Measurements from ENCODE around the gene TBC1D7. TPM values are rescaled to one million over a fixed set of nuclear protein-coding genes. Genes with fewer than 3 reads are reported as not detected.

The TBC1D7 gene
- polyA plus RNA-seq, 2 of the 4 experiments (the other 2 are of a cell fraction) = 34.6 to 55.9 TPM

DNA sequence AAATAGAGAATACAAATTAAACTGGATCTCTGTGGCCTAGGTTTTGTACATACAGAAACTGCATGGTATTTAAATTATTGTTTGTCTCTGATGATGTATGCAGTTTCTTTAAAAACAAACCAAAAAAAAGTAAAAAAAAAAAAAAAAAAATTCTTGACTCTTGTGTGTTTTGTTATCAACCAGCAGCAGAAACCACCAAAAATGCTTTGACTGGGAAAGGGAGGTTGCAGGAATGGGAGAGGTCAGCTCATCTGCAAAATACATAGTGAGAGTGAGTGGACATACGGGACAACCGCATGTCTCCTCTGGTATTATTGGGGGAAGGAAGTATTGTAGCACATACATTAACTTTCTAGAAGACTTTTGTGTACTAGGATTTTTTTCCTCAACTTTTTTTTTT, 38.0 kb downstream of the TBC1D7 start:
- H3K27ac ChIP-seq = no peak overlapping the region
- 90% methylated on average over 2 of the region's 2 CpGs for WGBS (ENCODE audit: missing lambda C conversion rate)
- no peak for ATAC-seq
- FAIRE-seq = no peak
- TF ChIP-seq, protein P1, sequence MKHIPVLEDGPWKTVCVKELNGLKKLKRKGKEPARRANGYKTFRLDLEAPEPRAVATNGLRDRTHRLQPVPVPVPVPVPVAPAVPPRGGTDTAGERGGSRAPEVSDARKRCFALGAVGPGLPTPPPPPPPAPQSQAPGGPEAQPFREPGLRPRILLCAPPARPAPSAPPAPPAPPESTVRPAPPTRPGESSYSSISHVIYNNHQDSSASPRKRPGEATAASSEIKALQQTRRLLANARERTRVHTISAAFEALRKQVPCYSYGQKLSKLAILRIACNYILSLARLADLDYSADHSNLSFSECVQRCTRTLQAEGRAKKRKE (CRISPR knock-in tag; IDR thresholded peaks at IDR 0.05; ENCODE audit: low read depth) = no peak
- TF ChIP-seq TFCP2L1 (CRISPR knock-in tag; IDR thresholded peaks at IDR 0.05) (no peak), KDM5A (IDR thresholded peaks at IDR 0.05) (no peak), EHMT2 (IDR thresholded peaks at IDR 0.05; ENCODE audit: low read depth) (no peak), SREBF2 (IDR thresholded peaks at IDR 0.05) (no peak), ZC3H11A (IDR thresholded peaks at IDR 0.05) (no peak)
- TF ChIP-seq, protein P2, sequence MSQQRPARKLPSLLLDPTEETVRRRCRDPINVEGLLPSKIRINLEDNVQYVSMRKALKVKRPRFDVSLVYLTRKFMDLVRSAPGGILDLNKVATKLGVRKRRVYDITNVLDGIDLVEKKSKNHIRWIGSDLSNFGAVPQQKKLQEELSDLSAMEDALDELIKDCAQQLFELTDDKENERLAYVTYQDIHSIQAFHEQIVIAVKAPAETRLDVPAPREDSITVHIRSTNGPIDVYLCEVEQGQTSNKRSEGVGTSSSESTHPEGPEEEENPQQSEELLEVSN (IDR thresholded peaks at IDR 0.05; ENCODE audit: borderline replicate concordance, low read depth) = no peak
- H3K4me1 ChIP-seq = no peaks in the 10 kb centered on the region
- ChIA-PET CTCF (interaction anchor here (0.8 kb wide), 1 partner anchor 9 kb away, joined by 3 read pairs; no protein-coding TSS in a partner anchor), POLR2A (no interaction called here)
- no peak overlapping the region for H3K4me3 ChIP-seq
- DNase-seq (ENCODE audit: low read depth in 1 of 2, low spot score in 1 of 2) = no peak
- H3K4me2 ChIP-seq = no peak overlapping the region
- H3K9me3 ChIP-seq = no peaks in the 10 kb centered on the region; the same call in 2 of the 3 replicates

DNA sequence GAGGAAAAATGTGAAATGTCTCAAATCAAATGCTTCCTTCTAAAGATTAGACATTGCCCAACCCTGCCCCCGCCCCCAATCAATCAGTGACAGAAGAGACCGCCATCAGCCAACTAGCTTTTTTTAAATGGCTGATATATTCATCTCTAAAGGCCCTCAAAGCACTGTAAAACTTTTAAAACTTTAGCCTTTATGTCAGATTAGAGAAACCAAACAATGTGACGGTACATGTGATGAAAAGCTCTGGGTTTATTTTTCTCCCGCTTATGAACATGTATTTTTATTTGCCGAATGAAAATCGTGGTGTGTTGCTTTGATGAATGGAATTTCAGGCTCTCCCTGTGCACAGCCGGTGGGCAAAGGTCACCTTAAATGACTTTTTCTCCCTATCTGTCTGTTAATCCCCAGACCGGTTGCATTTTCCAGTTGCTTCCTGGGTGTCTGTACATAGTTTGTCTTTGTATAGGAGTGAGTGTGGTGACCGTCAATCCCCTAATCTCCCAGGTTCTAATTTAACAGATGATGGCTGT, 38.5 kb downstream of the TBC1D7 start:
- POLR2A ChIA-PET = no interaction called here
- Histone ChIP-seq H3K27ac (no peak overlapping the region), H3K9me3 (no peaks in the 10 kb centered on the region; the same call in 2 of the 3 replicates), H3K4me1 (no peaks in the 10 kb centered on the region), H3K4me2 (no peak overlapping the region), H3K4me3 (no peak overlapping the region)
- FAIRE-seq (no peak), ATAC-seq (no peak), DNase-seq (ENCODE audit: low read depth in 1 of 2, low spot score in 1 of 2) (no peak)
- CTCF ChIA-PET = interaction anchor here (0.8 kb wide), 1 partner anchor 9 kb away, joined by 3 read pairs; no protein-coding TSS in a partner anchor
- WGBS (ENCODE audit: missing lambda C conversion rate) = 90% methylated on average over 9 of the region's 9 CpGs
- TF ChIP-seq, protein P1 (CRISPR knock-in tag; IDR thresholded peaks at IDR 0.05; ENCODE audit: low read depth) = no peak
- TF ChIP-seq SREBF2 (IDR thresholded peaks at IDR 0.05) = no peak
- no peak for TF ChIP-seq FOSB (CRISPR knock-in tag; IDR thresholded peaks at IDR 0.05)
- TF ChIP-seq CEBPB (IDR thresholded peaks at IDR 0.05) = no peak
- TF ChIP-seq HEYL (CRISPR knock-in tag; IDR thresholded peaks at IDR 0.05) = no peak
- TF ChIP-seq, protein P3, sequence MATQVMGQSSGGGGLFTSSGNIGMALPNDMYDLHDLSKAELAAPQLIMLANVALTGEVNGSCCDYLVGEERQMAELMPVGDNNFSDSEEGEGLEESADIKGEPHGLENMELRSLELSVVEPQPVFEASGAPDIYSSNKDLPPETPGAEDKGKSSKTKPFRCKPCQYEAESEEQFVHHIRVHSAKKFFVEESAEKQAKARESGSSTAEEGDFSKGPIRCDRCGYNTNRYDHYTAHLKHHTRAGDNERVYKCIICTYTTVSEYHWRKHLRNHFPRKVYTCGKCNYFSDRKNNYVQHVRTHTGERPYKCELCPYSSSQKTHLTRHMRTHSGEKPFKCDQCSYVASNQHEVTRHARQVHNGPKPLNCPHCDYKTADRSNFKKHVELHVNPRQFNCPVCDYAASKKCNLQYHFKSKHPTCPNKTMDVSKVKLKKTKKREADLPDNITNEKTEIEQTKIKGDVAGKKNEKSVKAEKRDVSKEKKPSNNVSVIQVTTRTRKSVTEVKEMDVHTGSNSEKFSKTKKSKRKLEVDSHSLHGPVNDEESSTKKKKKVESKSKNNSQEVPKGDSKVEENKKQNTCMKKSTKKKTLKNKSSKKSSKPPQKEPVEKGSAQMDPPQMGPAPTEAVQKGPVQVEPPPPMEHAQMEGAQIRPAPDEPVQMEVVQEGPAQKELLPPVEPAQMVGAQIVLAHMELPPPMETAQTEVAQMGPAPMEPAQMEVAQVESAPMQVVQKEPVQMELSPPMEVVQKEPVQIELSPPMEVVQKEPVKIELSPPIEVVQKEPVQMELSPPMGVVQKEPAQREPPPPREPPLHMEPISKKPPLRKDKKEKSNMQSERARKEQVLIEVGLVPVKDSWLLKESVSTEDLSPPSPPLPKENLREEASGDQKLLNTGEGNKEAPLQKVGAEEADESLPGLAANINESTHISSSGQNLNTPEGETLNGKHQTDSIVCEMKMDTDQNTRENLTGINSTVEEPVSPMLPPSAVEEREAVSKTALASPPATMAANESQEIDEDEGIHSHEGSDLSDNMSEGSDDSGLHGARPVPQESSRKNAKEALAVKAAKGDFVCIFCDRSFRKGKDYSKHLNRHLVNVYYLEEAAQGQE (IDR thresholded peaks at IDR 0.05) = no peak
- no peak for TF ChIP-seq CBX2 (IDR thresholded peaks at IDR 0.05; ENCODE audit: borderline replicate concordance, low read depth)

DNA sequence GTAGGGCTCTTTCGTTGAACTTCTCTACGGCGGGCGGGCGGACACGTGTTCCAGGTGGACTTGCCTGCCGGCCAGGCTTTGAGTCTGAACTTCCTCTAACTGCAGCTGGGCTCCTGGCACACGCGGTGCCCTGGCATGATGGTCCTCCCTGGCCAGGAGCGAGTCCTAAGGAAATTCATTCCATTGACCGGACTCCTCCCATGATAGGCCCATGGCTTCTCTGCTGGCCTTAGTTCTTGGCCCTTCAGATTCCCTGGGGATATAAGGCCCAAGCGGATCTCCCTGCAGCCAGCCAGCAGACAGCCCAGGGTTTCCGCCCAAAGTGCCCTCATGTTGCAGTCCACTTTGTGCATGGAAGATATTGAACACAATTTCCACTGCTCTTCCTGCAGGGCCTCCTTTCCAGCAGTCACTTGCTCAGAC, 39.4 kb downstream of the TBC1D7 start:
- ATAC-seq (no peak), FAIRE-seq (no peak), DNase-seq (ENCODE audit: low read depth in 1 of 2, low spot score in 1 of 2) (no peak)
- Histone ChIP-seq H3K4me3 (no peak overlapping the region), H3K4me1 (no peaks in the 10 kb centered on the region), H3K27ac (no peak overlapping the region), H3K4me2 (no peak overlapping the region), H3K9me3 (no peaks in the 10 kb centered on the region; the same call in 2 of the 3 replicates)
- WGBS (ENCODE audit: missing lambda C conversion rate) = 86% methylated on average over 13 of the region's 13 CpGs
- TF ChIP-seq ZNF302 (CRISPR knock-in tag; IDR thresholded peaks at IDR 0.05) (no peak), RAD21 (conservative IDR thresholded peaks at IDR 0.05 in 1 of 2, IDR thresholded peaks at IDR 0.05 in 1 of 2) (no peak), NFE2L2 (conservative IDR thresholded peaks at IDR 0.05; ENCODE audit: low read length) (no peak), RARB (CRISPR knock-in tag; IDR thresholded peaks at IDR 0.05) (no peak), CHD4 (IDR thresholded peaks at IDR 0.05; ENCODE audit: borderline replicate concordance) (no peak), MAZ (IDR thresholded peaks at IDR 0.05; ENCODE audit: borderline replicate concordance, low read depth, low read length) (no peak), HOXA7 (CRISPR knock-in tag; IDR thresholded peaks at IDR 0.05) (no peak), CEBPB (IDR thresholded peaks at IDR 0.05) (no peak)
- TF ChIP-seq, protein P3 (IDR thresholded peaks at IDR 0.05) = no peak
- TF ChIP-seq, protein P4, sequence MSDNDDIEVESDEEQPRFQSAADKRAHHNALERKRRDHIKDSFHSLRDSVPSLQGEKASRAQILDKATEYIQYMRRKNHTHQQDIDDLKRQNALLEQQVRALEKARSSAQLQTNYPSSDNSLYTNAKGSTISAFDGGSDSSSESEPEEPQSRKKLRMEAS (IDR thresholded peaks at IDR 0.05) = no peak
- TF ChIP-seq, protein P5, sequence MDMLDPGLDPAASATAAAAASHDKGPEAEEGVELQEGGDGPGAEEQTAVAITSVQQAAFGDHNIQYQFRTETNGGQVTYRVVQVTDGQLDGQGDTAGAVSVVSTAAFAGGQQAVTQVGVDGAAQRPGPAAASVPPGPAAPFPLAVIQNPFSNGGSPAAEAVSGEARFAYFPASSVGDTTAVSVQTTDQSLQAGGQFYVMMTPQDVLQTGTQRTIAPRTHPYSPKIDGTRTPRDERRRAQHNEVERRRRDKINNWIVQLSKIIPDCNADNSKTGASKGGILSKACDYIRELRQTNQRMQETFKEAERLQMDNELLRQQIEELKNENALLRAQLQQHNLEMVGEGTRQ (IDR thresholded peaks at IDR 0.05) = no peak
- POLR2A ChIA-PET = no interaction called here
- CTCF ChIA-PET = no interaction called here

All from A549 (cell line).